Right lobe of liver (tissue), 6 donors: ENCODE data around the gene GTPBP2. TPM values are rescaled to one million over a fixed set of nuclear protein-coding genes. Genes with fewer than 3 reads are reported as not detected.

Source experiments
- ATAC-seq, 4 donors: fragments of 200-7000 bp; cut with Tn5 transposase; one replicate each; pipeline ENCODE4 v1.9.1; 2020; ENCODE audit warnings: mild to moderate bottlenecking in 4 of 4, moderate library complexity in 4 of 4
- DNase-seq, 3 donors: peaks; one replicate each; pipeline ENCODE4 v3.0.0-alpha.2; 2020
- H3K27ac ChIP-seq, 3 donors: fragments of 200-600 bp; one replicate each; pipeline ENCODE4 v1.8.0; 2022
- H3K27me3 ChIP-seq, 2 donors: fragments of 200-600 bp; one replicate each; pipeline ENCODE4 v1.8.0; 2022
- H3K36me3 ChIP-seq, 4 donors: fragments of 200-600 bp; sonication (generic) in 1 of 4; one replicate each; pipeline versions ENCODE4 v1.5.1 to v1.8.0; 2017 to 2022; ENCODE audit warnings: control low read depth in 1 of 4
- H3K4me1 ChIP-seq, 4 donors: fragments of 200-600 bp; sonication (generic) in 1 of 4; one replicate each; pipeline versions ENCODE4 v1.5.1 to v1.8.0; 2017 to 2022; ENCODE audit warnings: control low read depth in 1 of 4
- H3K4me3 ChIP-seq, 3 donors: fragments of 200-600 bp; one replicate each; pipeline ENCODE4 v1.8.0; 2022
- H3K9me3 ChIP-seq, 4 donors: fragments of 200-600 bp; sonication (generic) in 1 of 4; one replicate each; pipeline versions ENCODE4 v1.5.1 to v1.8.0; 2017 to 2022; ENCODE audit warnings: control low read depth in 1 of 4
- CTCF ChIP-seq, 4 donors: fragments of 200-600 bp in 3 of 4; fragments of 450-650 bp in 1 of 4; IDR thresholded peaks; one replicate each; pipeline versions ENCODE4 v1.5.1 to v1.8.0; 2016 to 2022; ENCODE audit warnings: antibody characterized with exemption in 4 of 4, mild to moderate bottlenecking in 2 of 4
- POLR2A ChIP-seq: fragments of 450-650 bp; IDR thresholded peaks from one replicate; pipeline ENCODE4 v1.6.1; 2017; ENCODE audit warnings: antibody characterized with exemption, mild to moderate bottlenecking
- WGBS: methylation state at CpG from one replicate; pipeline ENCODE4 v1.1.6; 2018; ENCODE audit warnings: low coverage, low lambda C conversion rate; ENCODE audit not compliant: insufficient coverage; ENCODE audit errors: missing lambda C conversion rate; 5-methylcytosine and 5-hydroxymethylcytosine counted together
- intact Hi-C, 2 donors: fragments of 100-400 bp; cut with DNase I; formaldehyde crosslinking; loops; one replicate each; pipeline versions ENCODE4 v1.11.2 to v1.14.1; 2022
- total RNA-seq, 6 experiments: library from RNA; depleted of rRNA in 2 of 6; stranded (reverse); fragments of >200 nt in 2 of 6; fragmentation: NEBNext Ultra II Directional in 3 of 6; extraction: Animal tissue kit (Norgen Biotek cat#: 25700) in 3 of 6; gene quantifications; one replicate each; pipeline versions ENCODE4 v1.1.0 to v1.2.4, GENCODE V29; 2016 to 2023
- donor health status: DM: no; HTN: yes; CAD: no.
- donor health status: DM: no; HTN: no; CAD: no.
- donor health status: DM: no; HTN: no; CAD: no.
- donor health status: DM: no; HTN: yes; CAD: no.
- donor health status: DM: no; HTN: yes; CAD: no.

The GTPBP2 gene
- total RNA-seq, 6 experiments from 2014 or later: 12.5 to 39.9 (median 19.2) TPM

GRCh38 chr6:43674921-43675320, 45.9 kb upstream of the GTPBP2 start:
- DNase-seq (no peak), ATAC-seq (no peak)
- WGBS: 92% methylated on average over 2 of the region's 8 CpGs
- TF ChIP-seq CTCF (IDR thresholded peaks at IDR 0.05) (no peak), POLR2A (no peak)
- no peaks in the 10 kb centered on the region for H3K9me3 ChIP-seq
- no peaks in the 10 kb centered on the region for H3K27me3 ChIP-seq
- peaks cover 0 to 16% (median 0%) of the 10 kb centered on the region in 4 donors for H3K4me1 ChIP-seq
- peaks cover 0 to 55% (median 22%) of the 10 kb centered on the region in 4 donors for H3K36me3 ChIP-seq
- intact Hi-C loops: no loop called here
- H3K4me3 ChIP-seq: no peak overlapping the region
- H3K27ac ChIP-seq: no peak overlapping the region

- TF ChIP-seq CTCF (IDR thresholded peaks at IDR 0.05) (no peak), POLR2A (no peak)
- DNase-seq: no peak
- no peak for ATAC-seq
- H3K27ac ChIP-seq: no peak overlapping the region
- H3K36me3 ChIP-seq: peaks cover 0 to 54% (median 22%) of the 10 kb centered on the region in 4 donors
- H3K4me1 ChIP-seq: peaks cover 0 to 16% (median 0%) of the 10 kb centered on the region in 4 donors
- no peaks in the 10 kb centered on the region for H3K9me3 ChIP-seq
- WGBS: 92% methylated on average over 2 of the region's 2 CpGs
- H3K27me3 ChIP-seq: no peaks in the 10 kb centered on the region
- intact Hi-C loops: no loop called here
- no peak overlapping the region for H3K4me3 ChIP-seq
These were observed 45.2 kb upstream of the GTPBP2 start for GRCh38 chr6:43674291-43674690.

- Histone ChIP-seq H3K27me3 (no peaks in the 10 kb centered on the region), H3K36me3 (peaks cover 0 to 47% (median 22%) of the 10 kb centered on the region in 4 donors), H3K4me3 (no peak overlapping the region), H3K4me1 (peaks cover 0 to 16% (median 1%) of the 10 kb centered on the region in 4 donors), H3K27ac (no peak overlapping the region), H3K9me3 (no peaks in the 10 kb centered on the region)
- WGBS: 86% methylated on average over 5 of the region's 15 CpGs
- DNase-seq (no peak), ATAC-seq (no peak)
- no peak for TF ChIP-seq CTCF (IDR thresholded peaks at IDR 0.05)
- no peak for TF ChIP-seq POLR2A
- intact Hi-C loops: no loop called here
These were observed 44.5 kb upstream of the GTPBP2 start for GRCh38 chr6:43673444-43674084.

GRCh38 chr6:43671801-43672690, 43.0 kb upstream of the GTPBP2 start:
- H3K27me3 ChIP-seq: no peaks in the 10 kb centered on the region
- DNase-seq (no peak), ATAC-seq (no peak)
- peaks cover 0 to 33% (median 12%) of the 10 kb centered on the region in 4 donors for H3K36me3 ChIP-seq
- H3K9me3 ChIP-seq: no peaks in the 10 kb centered on the region
- intact Hi-C loops: no loop called here
- peak overlapping the region in 1 of 3 donors; percentile 38 for H3K27ac ChIP-seq
- TF ChIP-seq POLR2A: no peak
- no peak for TF ChIP-seq CTCF (IDR thresholded peaks at IDR 0.05)
- 65% methylated on average over 9 of the region's 16 CpGs for WGBS
- peaks cover 0 to 29% (median 3%) of the 10 kb centered on the region in 4 donors for H3K4me1 ChIP-seq
- no peak overlapping the region for H3K4me3 ChIP-seq
